NCI-H524 treated with DMSO at 0.1 percent for 48 hours (cell line): ENCODE measurements around the gene CHURC1.
A peak's percentile ranks its signal among the peaks of the same experiment; 100 is the strongest.

Experiments used
- DNase-seq: peaks from one replicate; lab custom pipeline; 2025; lab: John Stamatoyannopoulos, UW

CHURC1 gene

DNA sequence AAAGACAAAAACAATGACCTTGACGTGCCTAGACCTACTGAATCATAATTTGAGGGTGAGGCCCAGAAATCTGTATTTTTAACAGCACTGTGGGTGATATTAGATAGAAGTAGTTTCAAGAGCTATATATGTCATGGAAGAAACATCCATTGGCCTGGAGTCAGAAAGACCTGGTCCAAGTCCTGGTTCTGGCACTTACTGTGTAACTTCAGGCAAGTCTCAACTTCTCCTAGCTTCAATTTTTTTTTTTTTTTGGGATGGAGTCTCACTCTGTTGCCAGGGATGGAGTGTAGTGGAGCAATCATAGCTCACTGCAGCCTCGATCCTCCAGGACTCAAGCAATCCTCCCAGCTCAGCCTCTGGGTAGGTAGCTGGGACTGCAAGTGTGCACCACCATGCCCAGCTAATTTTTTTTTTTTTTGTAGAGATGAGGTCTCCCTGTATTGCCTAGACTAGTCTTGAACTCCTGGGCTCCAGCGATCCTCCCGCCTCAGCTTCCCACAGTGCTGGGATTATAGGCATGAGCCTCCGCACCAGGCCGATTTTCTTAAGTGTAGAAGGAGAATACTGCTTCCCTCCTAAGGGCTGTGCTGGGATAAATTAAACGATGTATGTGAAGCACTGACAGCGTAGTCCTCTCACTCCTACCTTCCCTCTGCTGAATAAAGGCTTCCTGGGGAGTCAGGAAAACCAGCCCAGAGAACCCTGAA is 42.6 kb downstream of the CHURC1 start:
- DNase-seq: no peak

DNA sequence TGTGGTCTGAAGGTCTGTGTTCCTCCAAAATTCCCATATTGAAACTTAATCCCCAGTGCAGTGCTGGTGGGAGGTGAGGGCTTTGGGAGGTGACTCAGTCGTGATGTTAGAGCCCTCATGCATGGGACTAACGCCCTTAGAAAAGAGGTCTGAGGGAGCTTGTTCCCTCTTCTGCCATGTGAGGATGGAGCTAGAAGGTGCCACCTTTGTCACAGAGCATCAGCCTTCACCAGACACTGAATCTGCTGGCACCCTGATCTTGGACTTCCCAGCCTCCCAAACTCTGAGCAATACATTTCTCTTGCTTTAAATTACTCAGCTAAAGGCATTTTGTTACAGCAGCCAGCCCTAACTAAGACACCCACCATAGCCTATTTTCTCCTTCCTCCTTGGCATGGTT is 43.9 kb downstream of the CHURC1 start:
- no peak for DNase-seq

DNA sequence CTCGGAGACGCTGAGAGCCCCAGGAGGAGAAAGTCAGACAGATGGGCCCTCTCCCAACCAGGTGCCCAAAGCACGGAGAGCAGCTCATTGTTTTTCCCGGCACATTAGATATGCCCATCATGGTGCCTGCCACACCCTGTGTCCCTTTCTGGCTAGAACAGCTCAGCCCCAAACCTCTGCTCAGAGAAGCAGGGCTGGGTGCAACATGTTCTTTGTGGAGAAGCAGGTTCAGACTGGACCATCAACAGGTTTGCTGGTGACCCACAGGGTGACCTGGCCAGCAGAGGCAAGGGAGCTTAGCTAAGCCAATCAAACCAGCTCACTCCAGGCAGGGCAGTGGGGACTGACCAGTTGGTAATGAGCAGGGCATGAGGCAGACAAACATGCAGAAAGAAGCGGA is 44.5 kb downstream of the CHURC1 start:
- no peak for DNase-seq

DNA sequence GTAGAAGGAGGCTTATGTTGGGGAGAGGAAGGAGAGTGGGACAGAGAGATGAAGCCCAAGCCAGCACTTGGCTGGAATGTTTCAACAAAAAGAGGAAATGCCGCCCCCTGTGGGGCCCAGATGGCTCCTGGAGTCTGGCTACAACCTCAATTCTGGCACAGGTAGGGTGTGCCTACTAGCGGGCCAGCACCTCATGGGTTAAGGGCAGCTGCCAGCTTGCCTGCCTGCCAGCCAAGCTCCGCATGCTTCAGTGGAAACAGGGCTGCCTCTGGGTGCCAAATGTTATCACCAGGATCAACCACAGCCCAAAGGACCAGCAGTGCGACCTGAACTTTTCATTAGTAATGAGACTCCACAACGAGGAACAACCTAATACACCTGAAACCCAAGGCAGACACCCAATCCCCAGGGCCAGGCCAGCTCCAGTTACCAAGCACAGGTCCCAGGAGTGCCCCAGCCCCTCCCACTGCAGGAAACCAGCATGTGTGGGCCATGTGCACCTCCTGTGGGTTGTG is 46.6 kb downstream of the CHURC1 start:
- no peak for DNase-seq

DNA sequence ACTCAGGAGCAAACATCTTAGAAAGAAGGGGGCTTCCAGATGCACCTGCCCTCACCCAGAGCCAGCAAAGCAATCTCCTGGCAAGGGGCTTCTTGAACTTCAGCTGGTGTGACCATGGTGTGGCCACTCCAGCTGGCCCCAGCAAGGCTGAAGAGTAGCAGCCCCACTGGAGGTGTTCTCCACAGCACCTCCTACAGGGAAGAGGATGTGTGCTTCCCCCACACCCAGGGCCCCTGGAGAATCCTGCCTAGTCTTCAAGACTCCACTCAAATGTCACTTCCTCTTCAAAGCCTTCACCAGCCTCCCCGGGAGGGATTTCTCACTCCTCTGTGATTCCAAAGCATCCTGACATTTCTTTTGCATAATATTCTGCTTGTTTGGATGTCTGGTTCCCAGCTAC is 49.4 kb downstream of the CHURC1 start:
- no peak for DNase-seq

DNA sequence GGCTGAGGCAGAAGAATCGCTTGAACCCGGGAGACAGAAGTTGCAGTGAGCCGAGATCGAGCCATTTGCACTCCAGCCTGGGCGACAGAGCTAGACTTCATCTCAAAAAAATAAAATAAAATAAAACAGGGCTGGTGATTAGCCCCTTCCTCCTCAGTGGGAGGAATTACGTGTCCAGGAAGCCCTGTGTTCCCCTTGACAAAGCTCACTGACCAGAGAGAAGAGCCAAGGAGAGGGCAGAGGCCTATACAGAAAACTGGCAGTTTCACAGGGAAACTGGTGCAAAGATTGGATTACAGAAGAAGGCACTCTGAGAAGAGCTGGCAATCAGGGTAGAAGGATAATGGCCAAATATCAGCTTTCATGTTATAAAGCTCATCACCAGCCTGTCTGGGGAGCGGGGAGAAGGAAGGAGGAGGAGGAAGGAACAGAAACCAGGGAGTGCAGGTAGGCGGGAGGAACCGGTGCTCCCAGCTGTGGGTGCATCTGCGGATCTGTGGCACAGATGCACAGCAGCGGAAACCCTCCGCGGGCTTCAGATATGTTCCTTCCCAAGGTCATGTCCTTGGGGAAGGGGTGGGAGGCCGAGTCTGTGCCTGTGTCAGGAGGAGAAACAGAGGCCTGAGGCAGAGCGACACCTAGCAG is 51.2 kb downstream of the CHURC1 start:
- DNase-seq: no peak

DNA sequence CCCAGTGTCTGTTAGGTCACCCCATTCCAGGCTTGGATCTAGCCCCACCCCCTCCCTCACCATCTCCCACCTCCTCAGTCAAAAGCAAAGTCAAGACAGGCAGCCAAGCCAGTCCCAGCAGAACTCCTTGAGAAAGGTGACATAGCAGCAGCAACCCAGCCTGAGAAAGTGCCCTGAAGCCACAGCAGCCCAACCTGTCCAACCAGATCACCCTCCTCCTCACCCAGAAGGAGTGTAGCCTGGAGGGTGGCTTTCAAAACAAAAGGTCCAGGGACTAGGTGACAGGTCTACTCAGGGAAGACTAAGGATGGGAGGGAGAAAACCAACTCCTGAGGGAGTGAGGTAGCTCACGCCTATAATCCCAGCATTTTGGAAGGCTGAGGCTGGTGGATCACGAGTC is 52.7 kb downstream of the CHURC1 start:
- DNase-seq: no peak

DNA sequence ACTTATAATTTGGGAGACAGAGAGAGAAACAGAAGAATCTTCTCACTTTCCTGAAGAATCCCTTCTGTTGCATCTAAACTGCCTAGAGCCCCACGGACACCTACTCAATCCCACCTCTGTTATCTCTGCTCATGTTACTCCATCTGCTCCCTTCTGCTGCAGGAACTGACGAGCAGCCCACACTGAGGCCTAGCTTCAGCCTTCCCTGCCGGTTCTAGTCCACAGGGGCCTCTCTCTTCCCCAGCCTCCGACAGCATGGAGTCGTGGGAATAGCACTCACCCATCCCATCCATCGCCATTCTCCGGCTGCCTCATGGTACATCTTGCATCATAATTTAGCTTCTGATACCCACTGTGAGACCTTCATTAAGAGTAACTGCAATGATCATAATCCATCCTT is 53.9 kb downstream of the CHURC1 start:
- no peak for DNase-seq

DNA sequence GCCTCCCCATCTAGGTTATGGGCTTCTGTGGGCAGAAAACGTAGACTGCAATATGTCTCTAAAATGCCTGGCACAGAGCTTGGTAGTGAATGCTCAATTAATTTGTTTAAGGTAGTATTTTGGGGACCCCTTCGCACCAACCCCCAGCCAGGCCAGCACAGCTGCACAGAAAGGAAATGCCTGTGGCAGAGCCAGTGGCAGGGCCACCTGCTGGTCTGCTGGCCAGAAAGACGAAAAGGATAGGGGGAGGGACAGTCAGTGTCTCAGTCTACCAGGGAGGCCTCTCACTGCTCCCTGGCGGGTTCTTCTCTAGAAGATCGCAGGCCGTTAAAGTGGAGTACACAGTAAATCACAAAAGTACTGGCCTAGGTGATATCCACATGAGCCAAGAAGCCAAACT is 54.4 kb downstream of the CHURC1 start:
- DNase-seq: no peak

DNA sequence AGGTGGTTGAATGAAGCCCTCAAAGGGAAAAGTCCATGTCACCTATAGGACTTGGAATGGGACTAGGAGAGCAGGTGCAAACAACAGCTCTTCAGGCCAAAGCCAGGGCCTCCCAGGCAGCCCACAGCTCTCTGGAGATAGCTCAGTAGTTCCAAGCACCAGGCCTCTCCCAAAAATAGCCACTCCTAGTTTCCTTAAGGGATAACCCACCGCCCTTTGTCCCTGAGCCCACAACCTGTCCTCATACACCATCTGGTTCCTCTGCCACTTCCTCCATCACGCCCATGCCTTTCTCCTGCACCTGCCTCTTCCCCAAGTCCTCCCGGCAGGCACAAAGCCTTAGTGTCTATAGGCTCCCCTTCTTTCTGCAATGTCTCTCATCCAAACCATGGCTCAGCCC is 55.8 kb downstream of the CHURC1 start:
- DNase-seq: no peak

DNA sequence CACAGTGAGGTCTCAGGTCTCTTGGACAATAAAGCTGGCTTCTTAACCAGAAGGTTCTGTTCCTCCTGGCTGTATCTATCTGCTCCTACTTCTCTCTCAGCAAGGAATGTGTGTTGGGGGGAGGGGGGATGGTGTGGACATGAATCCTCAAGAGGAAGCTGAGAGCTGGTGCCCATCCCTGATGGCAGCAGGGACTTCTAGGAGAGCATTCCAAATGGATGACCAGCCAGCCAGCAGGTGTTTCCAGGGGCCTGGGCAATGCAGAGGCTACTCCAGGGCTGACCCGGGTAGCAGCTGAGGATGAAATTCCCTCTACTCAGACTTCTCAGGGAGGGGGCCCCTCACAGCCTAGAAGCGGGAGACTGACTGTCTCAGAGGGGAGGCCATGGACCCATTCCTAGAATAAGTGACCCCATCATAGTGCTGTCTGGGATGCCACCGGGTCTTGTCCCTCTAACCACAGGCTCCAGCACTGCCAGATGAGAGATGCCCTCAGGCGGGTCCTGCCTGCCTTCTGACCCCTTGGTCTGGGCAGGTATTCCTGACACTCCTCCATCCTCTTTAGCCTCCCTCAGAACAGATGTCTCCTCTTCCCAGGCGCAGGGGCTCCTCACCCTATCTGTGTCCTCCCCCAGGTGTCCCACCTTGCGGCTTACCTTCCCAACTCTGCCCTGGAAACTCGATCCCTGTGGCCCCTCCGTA is 56.7 kb downstream of the CHURC1 start:
- DNase-seq: no peak

DNA sequence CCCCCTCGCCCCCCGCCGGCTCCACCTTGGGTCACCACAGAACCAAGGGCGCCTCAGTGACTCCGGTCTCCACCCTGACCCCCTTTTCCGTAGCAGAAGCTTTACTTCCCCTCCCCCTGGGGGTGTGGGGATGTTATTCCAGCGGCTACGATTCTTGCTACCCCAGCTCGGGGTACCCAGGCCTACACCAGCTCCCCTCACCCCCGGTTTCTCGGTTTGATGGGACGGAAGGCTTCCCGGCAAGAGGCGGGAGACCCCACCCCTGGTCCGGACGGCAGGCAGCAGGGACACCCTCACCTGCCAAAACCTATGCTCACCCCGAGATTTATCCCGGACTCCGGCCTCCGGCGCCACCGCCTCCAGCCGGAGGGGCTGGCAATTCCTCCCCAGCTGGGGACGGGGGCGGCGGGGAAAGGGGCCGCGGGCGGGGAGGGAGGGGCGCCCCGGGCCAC is 57.3 kb downstream of the CHURC1 start:
- no peak for DNase-seq

DNA sequence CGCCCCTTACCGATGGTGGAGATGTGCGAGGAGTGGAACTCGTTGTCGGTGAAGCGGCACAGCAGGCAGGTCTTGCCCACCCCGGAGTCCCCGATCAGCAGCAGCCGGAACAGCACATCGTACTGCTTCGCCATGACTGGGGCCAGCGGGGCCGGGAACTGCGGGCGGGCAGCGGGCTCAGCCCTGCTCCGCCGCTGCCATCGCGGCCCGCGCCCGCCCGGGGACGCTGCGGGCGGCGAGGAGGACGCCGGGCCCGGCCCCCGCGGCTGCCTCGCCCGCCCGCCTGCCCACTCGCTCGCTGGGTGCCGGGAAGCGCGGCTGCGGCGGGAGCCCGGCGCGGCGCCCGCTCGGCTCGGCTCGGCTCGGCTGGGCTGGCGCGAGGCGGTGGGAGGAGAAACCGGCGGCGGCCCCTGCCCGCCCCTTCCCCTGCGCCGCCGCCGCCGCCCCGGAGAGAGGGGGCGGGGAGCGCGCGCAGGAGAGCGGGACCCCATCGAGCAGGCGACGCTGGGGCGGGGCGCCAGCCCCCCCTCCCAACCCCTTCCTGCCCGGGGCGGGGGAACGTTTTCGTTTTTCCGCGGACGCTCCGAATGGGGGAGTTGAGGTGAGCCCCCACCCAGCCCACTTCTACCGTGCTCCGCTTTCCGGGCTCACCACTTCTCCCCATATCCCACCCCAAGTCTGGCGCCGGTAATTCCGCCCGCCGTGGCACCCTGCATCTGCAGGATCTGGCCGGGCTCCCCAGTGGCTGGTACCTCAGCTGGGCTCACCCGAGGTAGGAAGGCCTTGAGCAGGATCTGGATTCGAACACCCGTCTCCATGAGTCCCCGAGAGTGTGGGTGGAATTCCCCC is 57.9 kb downstream of the CHURC1 start, which contains the start of gene RAB15:
TSS of gene RAB15 (minus strand) at position 394 of the 849 bp plus-strand sequence. CDS start at position 134, 260 bp downstream.
- no peak for DNase-seq

DNA sequence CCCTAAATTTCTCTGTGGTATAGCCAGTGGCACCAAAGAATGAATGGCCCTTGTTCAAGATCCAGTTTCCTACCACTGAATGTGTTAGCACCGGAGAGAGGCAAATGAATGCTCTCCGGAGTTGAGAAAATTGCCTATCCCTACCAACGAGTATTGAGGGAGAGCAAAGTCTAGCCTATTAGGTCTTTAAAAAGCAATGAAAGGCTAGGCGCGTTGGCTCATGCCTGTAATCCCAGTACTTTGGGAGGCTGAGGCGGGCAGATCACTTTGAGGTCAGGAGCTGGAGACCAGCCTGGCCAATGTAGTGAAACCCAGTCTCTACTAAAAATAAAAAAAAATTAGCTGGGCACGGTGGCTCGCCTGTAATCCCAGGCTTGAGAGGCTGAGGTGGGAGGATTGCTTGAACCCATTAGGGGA is 58.8 kb downstream of the CHURC1 start:
- DNase-seq: no peak

DNA sequence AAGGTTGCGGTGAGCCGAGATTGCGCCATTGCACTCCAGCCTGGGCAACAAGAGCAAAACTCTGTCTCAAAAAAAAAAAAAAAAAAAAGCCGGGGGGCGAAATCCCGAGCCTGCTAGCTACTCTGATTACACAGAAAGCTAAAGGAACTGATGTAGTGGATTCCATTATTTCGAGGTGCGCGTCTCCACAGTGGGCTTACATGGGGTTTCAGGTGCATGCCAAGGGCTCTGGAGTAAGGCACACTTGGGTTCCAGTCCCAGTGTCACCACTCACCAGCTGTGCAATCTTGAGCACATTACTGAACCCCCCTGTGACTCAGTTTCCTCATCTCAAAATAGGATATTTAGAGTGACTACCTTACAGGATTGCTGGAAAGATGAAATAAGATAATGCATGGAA is 59.6 kb downstream of the CHURC1 start:
- no peak for DNase-seq

DNA sequence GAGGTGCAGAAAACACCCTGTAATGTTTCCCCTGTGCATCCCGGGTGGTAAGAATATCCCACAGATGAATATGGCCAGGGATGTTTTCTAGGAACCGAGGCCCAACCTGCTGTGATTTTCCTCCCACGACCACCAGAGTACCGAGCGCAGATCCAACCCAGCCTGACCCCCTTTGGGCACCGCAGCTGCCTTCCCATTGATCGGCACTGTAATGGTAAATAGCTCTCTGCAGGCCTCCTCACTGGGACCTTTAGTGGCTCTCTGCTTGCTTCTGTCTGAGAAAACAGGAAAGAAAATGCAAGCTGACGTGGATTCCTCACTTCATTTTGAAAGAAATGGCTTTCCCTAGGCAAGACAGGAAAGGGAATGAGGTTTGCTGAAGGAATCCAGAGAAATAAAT is 60.3 kb downstream of the CHURC1 start:
- no peak for DNase-seq

DNA sequence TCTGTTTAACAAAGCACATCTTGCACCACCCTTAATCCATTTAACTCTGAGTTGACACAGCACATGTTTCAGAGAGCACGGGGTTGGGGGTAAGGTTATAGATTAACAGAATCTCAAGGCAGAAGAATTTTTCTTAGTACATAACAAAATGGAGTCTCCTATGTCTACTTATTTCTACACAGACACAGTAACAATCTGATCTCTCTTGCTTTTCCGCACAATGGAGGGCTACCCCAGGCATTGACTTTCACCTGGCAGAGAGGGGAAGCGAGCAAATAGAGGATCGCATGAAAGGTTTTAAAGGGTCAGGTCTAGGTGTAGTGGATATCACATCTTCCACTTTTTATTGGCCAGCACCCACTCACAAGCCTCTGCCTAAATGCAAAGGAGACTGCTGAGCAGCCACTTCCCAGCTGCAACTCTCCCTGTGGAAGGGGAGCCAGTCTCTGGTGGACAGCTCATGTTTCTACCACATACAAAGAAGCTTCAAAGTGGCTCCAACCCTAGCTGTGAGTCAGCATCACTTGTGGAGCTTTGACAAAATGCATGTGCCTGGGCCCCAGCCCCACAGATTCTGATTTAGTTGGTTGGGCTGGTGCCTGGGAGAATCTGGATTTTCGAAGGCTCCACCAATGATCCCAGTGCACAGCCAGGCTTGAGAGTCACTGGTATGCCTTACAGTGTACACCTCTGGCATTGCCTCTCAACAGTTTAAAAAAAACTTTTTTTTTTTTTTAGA is 65.2 kb downstream of the CHURC1 start:
- no peak for DNase-seq

DNA sequence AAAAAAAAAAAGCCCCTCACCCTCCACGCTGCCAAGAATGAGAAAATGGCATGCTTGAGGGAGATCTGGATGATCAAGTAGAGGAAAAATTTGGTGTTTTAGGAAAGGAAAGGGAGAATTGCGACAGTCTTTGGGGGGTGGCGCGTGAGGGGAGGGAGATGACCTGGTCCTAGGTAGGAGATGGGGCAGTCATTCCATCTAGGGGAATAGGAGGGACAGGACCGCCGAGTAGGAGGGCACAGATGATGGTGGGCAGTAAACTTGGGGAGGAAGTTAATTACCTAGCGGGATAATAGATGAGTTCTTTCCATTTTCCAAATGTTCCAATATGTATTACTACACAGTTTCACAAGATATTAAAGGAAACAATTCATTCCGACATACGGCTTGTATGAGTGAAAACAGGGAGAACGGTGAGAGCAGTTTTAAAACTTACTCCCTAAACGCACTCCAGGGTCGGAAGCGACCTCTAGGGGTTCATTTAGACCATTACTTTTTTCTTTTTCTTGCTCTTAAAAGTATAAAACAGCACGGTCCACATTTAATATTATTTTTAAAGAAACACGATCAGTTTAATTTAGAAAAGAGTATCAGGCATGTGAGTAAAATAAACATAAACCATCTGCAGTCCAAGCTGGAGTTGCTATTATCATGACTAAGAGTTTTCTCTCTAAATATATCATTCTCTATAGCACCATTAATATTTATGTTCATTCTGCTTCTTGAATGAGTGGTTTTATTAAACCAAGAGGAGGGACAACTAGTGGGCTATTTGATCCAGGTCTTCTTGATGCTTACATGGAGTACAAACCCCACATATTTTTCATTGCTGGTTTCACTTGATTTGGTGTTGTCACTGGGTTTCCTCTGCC is 69.4 kb downstream of the CHURC1 start:
- DNase-seq: peak; percentile 29
